Activated gamma-delta T cell (primary cell): ENCODE measurements around the gene ZNF407.

ENCODE experiments used
- DNase-seq: peaks from one replicate; lab custom pipeline; 2025; lab: John Stamatoyannopoulos, UW

ZNF407 gene

DNA sequence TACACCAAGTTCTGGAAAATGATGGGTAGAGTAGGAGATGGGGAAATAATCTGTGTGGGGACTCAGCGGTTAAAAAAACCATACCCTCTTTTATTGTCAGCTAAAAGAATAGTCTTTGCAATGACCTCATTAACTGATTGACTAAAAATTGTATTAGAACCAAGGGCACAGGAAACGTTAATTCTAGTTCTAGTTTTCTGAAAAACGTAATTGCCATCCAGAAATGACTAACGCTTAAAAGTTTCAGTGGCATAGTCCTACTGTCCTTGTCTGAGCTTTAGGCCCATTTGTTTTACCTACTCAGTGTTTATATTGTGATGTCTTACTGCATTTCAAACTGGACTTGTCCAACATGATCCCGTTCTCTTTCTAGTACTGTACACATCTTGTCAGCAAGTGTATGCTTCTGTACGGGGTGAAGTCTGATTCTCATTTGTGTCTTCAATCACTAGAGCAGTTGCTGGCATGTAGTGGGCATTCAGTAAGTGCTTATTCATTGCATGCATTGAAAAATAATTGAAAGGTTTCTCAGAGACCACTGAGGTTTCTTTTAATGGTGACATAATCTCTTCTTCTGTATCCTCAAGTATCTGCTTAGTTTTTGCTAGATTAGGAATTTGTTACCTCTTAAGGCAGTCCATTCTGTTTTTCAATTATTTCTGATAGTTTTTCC lies 81.5 kb downstream of the ZNF407 start:
- no peak for DNase-seq

DNA sequence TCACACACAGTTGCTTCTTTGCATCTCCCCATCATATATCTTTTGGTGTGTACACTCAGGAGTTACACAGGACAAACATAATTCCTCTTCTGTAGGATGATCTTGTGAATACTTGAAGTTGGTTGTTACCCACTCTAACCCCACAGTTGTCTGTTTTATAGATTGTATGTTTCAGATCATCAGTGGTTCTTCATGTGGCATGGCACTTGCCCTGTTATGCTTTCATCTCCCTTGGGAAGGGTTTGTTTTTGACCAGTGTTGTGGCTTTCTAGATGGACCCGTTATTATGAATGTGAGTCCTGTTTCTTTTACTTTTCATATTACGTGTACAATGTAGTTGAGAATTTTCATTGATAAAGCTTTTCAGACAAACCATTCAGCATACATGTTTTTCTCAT lies 82.0 kb downstream of the ZNF407 start:
- DNase-seq, result no peak

DNA sequence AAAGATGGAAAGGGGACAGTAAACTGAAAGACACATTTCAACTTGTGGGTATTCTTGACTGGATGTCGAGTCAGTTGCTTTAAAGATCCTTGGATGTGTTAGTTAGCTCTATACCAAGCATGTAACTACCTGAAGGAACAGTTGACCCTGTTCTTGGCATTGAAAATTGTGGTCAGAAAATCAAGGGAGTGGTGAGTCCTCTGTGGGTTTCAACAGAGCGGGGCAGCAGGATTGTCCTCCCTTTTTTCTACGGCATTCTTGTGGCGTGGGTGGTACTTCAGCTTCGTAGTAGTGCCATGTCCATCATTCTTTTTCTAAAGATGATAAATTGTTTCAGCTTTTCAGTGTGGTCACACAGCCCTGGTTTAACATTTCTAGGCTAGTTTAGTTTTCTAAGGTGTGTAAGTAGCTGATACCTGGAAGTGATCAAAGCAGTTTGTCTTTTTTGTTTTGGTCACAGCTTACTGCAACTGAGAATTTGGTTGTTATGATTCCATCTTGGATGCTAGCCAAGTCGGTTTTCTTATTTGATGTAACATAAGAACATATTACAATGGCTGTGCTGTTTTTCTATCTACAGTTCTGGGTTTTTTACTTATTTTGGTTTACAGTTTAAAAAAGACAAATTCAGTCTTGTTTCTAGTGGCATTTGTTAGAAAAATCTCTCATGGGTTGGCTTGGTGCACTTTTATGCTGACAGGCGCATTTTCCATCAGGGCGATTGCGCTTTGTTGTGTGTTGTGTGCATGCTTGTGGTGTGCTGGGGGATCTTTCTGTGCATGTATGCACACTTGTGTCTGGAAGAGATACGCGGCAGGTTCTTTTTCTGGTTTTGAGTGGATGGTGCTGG lies 84.7 kb downstream of the ZNF407 start:
- no peak for DNase-seq

DNA sequence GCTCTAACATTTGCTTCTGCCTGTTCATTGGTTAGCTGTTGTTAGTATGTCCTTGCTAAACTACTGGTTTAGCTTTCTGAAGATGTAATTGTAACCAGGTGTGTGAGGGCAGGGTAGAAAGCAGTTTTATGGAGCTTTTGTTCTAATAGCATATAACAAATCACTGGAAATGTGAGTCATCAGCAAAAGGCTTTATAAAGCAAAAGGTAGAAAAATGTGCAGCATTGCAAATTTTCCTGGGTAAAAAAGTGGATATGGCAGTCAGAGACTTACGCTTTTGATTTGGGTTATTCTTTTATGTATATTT lies 85.3 kb downstream of the ZNF407 start:
- DNase-seq, result no peak

DNA sequence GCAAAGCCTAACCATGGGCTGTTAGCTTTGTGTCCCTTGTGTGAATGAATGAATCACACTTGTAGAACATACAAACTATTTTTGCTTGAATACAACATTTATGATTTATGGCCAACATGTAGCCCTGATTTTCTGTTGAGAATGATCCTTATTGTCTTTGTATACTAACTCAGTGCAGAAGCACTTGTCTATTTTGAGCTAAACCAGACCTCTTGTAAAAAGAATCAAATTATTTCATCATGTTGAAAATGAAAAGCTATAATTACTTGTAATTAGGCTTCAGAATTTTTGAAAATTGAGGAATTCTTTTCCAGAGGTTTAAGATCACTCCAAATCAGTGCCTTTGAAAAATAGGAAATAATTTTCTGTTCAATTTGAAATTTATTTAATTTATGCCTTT lies 85.9 kb downstream of the ZNF407 start:
- no peak for DNase-seq

DNA sequence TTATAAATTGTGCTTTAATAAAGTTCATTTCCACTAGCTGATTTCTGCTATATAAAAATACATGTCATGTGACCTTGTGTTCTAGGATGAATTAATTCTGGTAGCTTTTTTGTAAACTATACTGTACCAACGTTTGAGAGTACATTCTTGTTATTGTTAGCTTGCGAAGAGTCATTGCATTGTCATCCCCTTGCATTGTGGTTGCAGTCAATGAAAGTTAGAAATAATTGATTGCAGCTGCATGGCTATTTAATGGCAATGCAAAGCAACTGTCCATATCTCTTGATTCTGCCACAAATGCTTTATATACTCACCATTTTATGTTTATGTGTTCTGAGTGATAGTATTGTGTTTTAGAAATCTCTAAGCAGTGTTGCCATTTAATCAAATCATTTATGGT lies 91.6 kb downstream of the ZNF407 start:
- no peak for DNase-seq

DNA sequence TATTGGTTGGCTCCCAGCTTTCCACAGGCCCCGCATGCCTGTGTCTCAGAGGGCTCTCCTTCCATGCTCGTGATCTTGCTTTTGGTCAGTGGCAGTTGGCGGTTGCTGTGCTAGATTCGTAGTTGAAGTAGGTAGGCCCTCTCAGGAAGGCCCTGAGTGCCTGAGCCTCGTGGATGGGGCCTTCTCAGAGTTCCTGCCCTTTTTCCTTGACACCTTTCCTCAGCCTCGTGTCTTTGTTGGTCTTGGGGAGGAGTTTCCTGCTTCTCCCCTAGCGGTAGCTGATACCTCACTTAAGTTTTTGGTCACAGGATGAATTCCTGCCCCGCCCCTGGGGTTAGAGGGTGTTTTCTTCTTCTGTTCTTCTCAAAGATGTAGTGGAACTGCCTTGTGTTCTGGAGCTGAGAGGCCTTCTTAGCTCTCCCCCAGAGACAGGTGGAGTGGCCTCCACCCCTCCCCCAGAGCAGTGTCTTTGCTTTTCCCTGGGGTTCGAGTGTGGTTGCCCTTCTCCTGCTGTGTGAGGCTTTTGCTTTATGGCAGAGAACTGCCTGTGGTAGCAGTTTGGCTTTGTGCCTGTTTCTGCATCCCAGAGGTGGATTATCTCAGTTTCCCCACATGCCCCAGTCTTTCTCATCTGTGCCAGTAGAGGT lies 94.8 kb downstream of the ZNF407 start:
- no peak for DNase-seq

DNA sequence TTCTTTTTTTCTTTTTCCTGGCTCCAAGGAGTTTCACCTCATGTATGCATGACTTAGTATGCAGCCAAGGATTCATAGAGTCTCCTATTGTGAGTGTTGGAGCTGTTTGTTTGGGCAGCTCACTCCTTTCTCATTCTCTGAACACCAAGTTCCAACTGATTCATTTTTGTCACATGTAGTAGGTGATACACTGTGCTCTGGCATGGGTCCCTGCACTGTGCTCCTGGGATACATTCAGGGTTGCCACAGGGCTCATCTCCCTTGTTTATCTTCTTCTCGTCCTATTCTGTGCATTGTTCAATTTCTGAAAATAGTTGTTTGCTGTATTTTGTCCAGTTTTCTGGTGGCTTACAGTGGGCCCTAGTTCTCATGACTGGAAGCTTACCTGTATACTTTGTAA lies 96.8 kb downstream of the ZNF407 start:
- no peak for DNase-seq

DNA sequence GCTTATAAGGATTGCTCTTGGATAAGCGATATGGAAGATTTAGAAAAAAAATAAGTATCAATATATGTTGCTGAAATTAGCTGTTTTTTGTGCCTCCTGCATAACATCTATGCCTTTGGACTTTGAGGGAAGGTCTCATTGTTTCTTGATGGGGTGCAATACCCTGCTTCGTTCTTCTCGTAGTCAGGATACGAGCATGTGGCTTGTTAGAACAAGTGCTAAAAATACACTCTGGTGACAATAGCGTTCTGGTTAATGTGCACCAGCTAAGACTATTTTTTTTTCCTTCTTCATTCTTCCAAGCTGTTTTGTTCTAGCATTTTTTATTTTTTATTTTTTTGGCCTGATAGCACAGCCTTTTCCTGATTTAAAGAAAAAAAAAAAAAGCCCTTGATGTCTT lies 97.5 kb downstream of the ZNF407 start:
- DNase-seq, result no peak

DNA sequence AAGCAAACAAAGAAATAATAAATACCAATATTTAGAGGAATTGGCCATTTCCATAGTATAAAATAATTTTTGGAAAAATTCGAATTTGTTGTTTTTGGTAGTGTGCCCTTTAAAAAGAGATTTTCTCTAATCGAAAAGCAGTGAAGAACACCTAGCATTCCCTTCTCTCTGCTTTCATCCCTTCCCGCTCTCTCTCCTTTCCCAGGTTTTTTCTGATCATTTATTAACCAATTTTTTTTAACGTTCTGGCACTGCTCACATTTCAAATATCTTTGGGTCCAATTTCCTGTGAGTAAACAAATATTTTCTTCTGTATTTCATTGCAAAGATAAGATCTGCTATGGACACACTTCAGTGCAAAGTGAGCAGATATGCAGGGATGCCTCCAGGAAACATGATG lies 101.2 kb downstream of the ZNF407 start:
- no peak for DNase-seq

DNA sequence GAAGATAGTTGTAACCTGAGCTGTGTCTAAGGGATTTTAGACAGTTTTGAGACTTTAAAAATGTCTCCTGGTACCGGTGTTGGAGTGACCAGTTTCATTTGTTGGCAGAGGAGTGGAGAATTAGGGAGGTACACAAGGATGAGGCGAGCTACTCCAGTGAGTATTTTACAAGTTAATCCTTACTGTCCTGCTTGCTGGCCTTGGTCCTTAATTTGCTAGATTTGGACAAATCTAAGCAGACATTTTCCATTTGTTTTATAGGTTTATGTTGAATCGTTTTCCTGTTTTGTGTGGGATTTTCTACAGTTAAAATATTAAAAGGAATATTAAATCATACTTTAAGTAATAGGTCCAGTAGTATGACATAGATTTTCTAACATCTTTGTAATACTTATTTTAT lies 101.8 kb downstream of the ZNF407 start:
- no peak for DNase-seq

DNA sequence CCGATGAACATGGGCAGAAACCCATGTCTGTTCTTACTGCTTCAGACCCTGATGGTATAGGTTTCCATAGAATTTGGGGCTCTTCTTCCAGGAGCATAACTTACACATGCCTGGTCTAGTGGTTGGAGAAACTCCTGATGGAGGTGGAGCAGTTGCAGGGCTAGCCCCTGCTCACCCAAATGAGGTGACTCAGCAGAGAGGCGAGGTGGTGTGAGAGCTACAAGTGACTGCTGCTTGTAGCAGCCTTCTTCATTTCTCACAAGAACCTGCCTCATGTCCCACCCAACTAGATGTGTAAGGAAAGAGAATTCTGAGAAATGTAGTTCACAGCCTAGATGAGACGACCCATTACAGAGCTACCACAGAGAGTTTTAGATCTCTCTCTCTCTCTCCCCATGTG lies 105.3 kb downstream of the ZNF407 start:
- DNase-seq, result no peak

DNA sequence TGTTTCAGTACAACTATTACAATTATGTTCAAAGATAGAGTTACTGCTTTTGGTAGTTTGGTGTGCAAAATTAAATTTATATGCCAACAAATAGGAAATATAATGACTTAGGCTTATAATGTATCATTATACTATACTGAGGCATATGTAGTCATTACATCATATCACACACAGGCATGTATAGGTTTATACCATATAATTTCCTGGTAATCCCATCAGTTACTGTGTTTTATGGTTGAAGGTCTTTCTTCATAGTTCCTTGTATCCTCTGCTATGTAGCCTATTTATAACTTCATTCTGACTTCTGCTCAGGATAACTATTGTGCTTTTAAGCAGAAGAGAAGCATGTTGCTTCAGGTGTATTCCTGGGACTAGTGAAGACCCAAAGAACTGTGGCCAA lies 110.5 kb downstream of the ZNF407 start:
- no peak for DNase-seq

DNA sequence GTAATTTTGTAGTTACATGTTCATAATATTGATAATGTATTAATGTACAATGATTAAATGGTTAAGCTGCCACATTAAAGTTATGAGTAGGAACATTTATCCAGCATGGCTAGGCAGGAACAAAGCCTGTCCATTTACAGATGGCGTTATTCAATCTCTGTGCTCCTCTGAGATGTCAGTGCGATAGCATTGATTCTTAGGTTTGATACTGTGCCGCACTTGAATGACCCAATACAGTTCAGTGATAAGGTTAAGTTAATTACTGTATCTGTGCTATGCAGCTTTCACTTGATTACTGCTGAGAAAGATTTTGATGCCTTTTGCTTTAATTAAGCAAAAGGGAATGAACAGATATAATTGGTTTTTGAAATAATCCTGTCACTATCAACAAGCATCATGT lies 111.8 kb downstream of the ZNF407 start:
- DNase-seq, result no peak

DNA sequence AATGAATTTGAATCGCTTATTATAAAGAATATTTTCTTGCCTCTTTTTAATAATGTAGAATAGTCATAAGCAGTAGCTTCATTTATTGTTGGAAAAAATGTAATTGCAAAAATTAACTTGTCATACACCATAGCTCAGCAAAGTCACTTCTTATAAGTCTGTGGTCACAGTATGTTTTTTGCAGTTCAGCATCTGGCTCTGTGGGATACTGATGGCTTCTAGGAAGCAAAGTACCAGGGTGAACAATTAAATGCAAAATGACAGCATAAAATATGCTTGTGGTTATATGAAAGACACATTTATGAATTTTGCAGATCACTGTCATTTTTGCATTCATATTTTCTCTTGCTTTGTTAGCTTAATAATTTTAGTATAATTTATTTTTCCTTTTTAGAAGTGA lies 116.5 kb downstream of the ZNF407 start:
- DNase-seq, result no peak

DNA sequence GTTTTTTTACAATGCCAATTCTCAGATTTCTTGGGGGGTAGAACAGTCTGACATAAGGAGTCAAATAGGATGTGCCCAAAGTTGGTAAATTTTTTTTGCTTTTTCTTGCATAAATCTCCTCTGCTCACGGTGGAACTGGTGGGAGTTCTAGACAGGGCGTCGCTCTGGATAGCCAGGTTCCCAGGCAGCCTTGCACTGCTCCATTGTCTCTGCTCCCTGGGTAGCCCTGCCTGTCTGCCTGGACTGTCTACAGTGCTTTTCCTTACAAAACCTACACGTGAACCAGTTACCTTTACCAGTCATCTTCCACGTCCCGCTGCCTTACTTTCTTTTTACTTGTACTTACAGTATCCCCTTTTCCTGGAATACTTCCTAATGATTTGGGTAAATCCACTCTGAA lies 117.1 kb downstream of the ZNF407 start:
- DNase-seq, result no peak

DNA sequence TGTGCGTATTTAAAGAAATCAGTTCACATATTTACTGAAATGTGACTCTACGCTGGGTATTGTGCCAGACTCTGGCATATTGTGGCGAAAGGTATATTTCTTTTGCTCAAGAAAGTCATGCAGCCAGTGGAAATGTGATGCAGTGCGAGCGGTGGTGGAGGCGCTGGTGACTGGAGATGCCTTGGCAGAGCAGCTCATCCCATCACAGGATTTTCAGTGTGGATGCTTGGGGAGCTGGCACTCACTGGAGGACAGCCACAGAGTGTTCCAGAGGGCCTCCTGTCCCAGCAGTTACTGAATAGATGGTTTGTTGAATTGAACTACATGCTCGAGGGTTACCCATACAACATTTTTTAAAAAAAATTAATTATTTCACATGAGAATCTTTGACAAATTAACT lies 117.6 kb downstream of the ZNF407 start:
- DNase-seq, result no peak

DNA sequence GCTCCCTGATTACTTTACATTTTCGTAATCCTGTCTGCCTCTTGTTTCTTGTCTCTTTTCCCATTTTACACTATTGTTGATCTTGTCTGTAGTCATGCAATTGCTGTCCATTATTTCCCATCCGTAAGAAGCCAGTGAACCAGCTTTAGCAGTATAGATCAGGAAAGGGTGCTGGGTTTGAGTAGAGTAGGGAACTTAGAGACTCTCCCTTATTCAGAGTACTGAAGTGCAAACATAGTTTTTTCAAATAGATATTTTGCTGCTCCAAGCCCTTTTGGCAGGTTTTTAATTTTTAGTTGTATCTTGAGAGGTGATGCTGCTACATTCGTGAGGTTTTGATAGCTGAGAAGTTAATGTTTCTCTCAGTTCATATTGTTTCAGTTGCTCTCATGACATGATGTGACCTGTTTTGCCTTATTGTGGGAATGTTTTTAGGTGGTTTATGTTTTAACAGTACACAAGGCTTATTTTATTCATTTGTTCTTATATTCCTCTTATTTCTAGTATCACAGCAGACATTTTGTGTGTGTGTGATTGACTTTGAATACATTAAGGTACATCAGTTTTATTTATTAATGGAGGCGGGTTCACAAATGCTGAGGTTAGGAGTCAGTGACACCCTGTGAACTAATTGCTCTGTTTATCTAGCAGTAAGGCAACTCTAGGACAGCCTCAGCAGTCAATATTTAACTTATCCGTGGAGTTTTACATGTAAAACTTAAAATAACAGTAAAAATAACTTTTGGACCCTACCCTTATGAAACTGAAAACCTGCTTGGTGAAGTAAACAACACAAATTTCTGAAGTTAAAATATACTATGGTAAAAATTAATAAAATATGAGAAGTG lies 118.4 kb downstream of the ZNF407 start:
- no peak for DNase-seq

DNA sequence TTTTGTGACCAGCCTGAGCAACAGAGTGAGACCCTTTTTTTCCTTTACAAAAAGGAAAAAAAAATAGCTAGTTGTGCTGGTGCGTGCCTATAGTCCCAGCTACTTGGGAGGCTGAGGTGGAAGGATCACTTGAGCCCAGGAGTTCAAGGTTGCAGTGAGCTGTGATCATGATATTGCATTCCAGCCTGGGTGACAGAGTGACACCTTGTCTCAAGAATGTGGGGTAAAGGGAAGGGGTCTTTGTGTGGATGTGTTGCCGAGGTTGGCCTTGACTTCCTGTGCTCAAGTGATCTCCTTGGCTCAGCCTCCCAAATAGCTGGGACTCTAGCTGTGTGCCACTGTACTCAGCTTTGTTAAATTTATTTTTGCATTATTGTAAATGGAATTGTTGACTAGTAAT lies 120.6 kb downstream of the ZNF407 start:
- DNase-seq, result no peak

DNA sequence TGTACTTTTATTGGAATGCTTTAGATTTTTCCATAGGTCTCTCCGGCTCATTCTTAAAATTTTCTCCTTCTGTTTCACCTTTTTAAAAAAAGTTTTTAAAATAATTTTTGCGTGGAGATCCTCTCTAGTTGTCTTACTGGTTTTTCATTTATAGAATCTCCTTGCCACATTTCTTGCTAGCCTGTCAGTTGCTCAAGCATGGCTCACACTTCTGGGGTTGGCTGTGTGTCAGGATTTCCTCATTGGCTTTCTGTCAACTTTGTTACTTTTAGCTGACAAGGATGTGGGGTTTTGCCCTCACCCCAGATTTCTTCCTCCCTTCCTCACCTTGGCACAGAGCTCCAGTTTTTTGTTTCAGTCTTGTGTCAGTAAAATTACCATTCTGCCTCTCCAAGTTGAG lies 124.6 kb downstream of the ZNF407 start:
- no peak for DNase-seq

DNA sequence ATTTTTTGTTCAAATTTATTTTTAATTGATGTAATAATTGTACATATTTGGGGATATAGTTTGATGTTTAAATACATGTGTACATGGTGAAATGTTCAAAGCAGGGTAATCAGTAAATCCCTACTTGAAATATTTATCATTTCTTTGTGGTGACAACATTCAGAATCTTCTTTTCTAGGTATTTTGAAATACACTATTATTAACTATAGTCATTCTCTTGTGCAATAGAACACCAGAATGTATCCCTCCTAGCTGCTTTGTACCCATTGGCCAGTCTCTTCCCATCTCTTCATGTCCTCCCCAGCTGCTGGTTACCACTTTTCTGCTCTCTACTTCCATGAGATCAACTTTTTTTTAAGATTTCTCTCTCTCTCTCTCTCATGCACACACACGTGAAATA lies 126.5 kb downstream of the ZNF407 start:
- DNase-seq, result no peak

DNA sequence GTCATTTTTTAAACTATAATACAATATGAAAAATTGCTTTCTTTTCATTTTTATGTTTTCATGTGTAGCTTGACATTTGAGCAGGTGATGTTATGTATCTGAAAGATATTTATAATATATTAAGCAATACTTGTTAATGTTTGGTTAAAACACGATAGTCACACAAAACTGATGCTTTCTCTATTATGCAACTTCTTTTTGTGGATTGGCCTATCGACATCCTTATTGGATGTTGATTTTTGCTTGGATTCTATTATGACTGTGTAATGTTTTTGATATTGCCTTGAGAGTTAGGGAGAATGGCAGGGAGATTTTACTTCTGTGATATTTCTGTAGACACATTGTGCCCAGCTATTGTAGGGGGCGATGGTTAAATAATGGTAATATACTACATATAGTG lies 128.0 kb downstream of the ZNF407 start:
- no peak for DNase-seq

DNA sequence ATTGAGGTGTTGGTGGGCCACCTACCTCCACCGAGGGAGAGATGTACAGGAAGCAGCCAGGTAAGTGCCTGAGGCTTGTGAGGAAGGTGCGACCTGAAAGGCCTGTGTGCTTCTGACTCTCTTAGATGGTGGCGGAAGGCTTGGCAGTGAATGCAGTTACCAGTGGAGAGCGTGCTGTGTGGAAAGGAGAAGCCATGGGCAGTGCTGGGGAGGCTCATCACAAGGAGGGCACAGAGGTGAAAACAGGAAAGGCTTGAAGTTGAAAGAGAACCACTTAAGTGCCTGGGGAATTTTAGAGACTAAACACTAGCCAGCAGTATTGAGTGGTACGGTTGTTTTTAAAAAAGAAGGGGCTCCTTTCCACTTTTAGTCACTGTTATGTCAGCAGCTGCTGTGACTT lies 130.9 kb downstream of the ZNF407 start:
- no peak for DNase-seq
